HepG2 (cell line): ENCODE measurements around the gene PDCD2L. TPM values are rescaled to one million over a fixed set of nuclear protein-coding genes. Genes with fewer than 3 reads are reported as not detected.

Experiments used
- ATAC-seq: fragments of 200-7000 bp; cut with Tn5 transposase; 3 replicates; pipeline ENCODE4 v1.9.1; 2020; ENCODE audit warnings: mild to moderate bottlenecking, moderate library complexity
- BruUV-seq: library from RNA; stranded (reverse); fragments of 400-500 nt; replicated peaks from 2 replicates; lab custom pipeline; 2021; lab: Mats Ljungman, UMichigan
- CTCF ChIA-PET: fragments of 300-600 bp; formaldehyde crosslinking; extraction: SDS; loops from one replicate; lab custom pipeline; 2021; ENCODE audit warnings: low total read pairs, inconsistent platforms, low intra/inter-chr PET ratio; lab: Yijun Ruan, JAX
- POLR2A ChIA-PET: fragments of 350-600 bp; sonication (Branson Sonifier 250); formaldehyde crosslinking; loops from one replicate; lab custom pipeline; 2020; ENCODE audit warnings: antibody characterized with exemption, inconsistent platforms; lab: Yijun Ruan, JAX
- DNase-seq: peaks from one replicate; pipeline ENCODE4 v3.0.0-alpha.2; 2015; ENCODE audit warnings: low spot score
- FAIRE-seq: peaks from 3 replicates; lab custom pipeline; 2011; peaks lifted over from hg19 to GRCh38; lab: Jason Lieb, UNC
- H2AFZ ChIP-seq: one replicate; pipeline ENCODE4 v1.6.1; 2011; ENCODE audit warnings: low read length, inconsistent platforms
- H3K27ac ChIP-seq: fragments of 300-600 bp; 3 replicates; pipeline ENCODE4 v1.8.0; 2011; ENCODE audit warnings: mixed run types, mild to moderate bottlenecking, mixed read lengths, low read length, inconsistent platforms; ENCODE audit not compliant: insufficient read depth; ENCODE audit errors: extremely low read length
- H3K27me3 ChIP-seq, 2 experiments: fragments of 200-600 bp in 1 of 2; 2 replicates in 1 of 2; 3 replicates in 1 of 2; pipeline versions ENCODE4 v1.6.0 to v1.8.0; 2011; ENCODE audit warnings: low read length in 2 of 2, mild to moderate bottlenecking in 2 of 2, moderate library complexity in 2 of 2, inconsistent platforms in 1 of 2; ENCODE audit not compliant: insufficient read depth in 2 of 2, control insufficient read depth in 1 of 2
- H3K36me3 ChIP-seq, 2 experiments: fragments of 200-600 bp in 1 of 2; replicated peaks in 1 of 2; 2 replicates in 1 of 2; 3 replicates in 1 of 2; pipeline versions ENCODE4 v1.5.1 to v1.8.0; 2011; ENCODE audit warnings: low read length in 2 of 2, inconsistent platforms in 1 of 2; ENCODE audit not compliant: insufficient read depth in 2 of 2, control insufficient read depth in 1 of 2
- H3K4me1 ChIP-seq: 2 replicates; pipeline ENCODE4 v1.5.1; 2012; ENCODE audit warnings: low read length, inconsistent platforms; ENCODE audit not compliant: insufficient read depth
- H3K4me2 ChIP-seq: 2 replicates; pipeline ENCODE4 v1.6.0; 2011; ENCODE audit warnings: low read depth, low read length, inconsistent platforms
- H3K4me3 ChIP-seq, 3 experiments: fragments of 200-600 bp in 1 of 3; sonication (generic), shearing (Covaris generic) in 1 of 3; replicated peaks in 1 of 3; 2 replicates each; pipeline ENCODE4 v1.5.1; 2011 to 2016; ENCODE audit warnings: low read length in 3 of 3, inconsistent platforms in 2 of 3, low read depth in 2 of 3, mild to moderate bottlenecking in 2 of 3, control low read depth in 1 of 3, mixed read lengths in 1 of 3; ENCODE audit not compliant: insufficient read depth in 1 of 3
- H3K79me2 ChIP-seq: one replicate; pipeline ENCODE4 v1.6.1; 2011; ENCODE audit warnings: low read length, inconsistent platforms; ENCODE audit not compliant: insufficient read depth
- H3K9ac ChIP-seq: 2 replicates; pipeline ENCODE4 v1.6.0; 2011; ENCODE audit warnings: mild to moderate bottlenecking, low read depth, low read length, inconsistent platforms; ENCODE audit not compliant: insufficient read depth
- H3K9me3 ChIP-seq: 2 replicates; pipeline ENCODE4 v1.5.1; 2012; ENCODE audit warnings: mild to moderate bottlenecking, low read length
- H4K20me1 ChIP-seq: 2 replicates; pipeline ENCODE4 v1.6.0; 2011; ENCODE audit warnings: inconsistent platforms, mild to moderate bottlenecking, low read length, moderate library complexity; ENCODE audit not compliant: insufficient read depth
- RBFOX2 ChIP-seq: fragments of 200-400 bp; formaldehyde crosslinking; IDR thresholded peaks from 2 replicates; pipeline ENCODE4 v1.6.1; 2017; ENCODE audit warnings: low read depth, mild to moderate bottlenecking, low read length
- WGBS: methylation state at CpG from one replicate; pipeline ENCODE4 v1.1.6; 2017; ENCODE audit warnings: low lambda C conversion rate; 5-methylcytosine and 5-hydroxymethylcytosine counted together
- in situ Hi-C: cut with HindIII; loops from 2 replicates; pipeline ENCODE4 v1.10.0; 2017; ENCODE audit warnings: low pct_unique_long_range_greater_than_20kb; ENCODE audit not compliant: extremely low pct_ligation_motif_present
- intact Hi-C: fragments of 100-400 bp; cut with micrococcal nuclease; formaldehyde crosslinking; loops from one replicate; pipeline ENCODE4 v1.10.0; 2022; ENCODE audit not compliant: unreplicated experiment
- polyA plus RNA-seq, 8 experiments: library from polyadenylated mRNA; depleted of rRNA in 3 of 8; stranded (reverse) in 7 of 8; unstranded in 1 of 8; fragments of >200 nt; fragmentation: Illumina TruSeq in 4 of 8; extraction: Trizol in 4 of 8; gene quantifications; 2 replicates each; pipeline versions ENCODE4 v1.2.1 to v1.2.3, GENCODE V29; 2011 to 2016; ENCODE audit warnings: low read depth in 4 of 8, missing spikeins in 1 of 8, mixed read lengths in 1 of 8; ENCODE audit not compliant: insufficient read depth in 1 of 8
- total RNA-seq, 5 experiments: library from RNA; depleted of rRNA; stranded (reverse); fragments of >200 nt; fragmentation: Illumina TruSeq; extraction: Trizol; gene quantifications; 2 replicates each; pipeline ENCODE4 v1.2.3, GENCODE V29; 2016; ENCODE audit warnings: low read depth in 1 of 5
- TF ChIP-seq, protein P1 (sequence below): sonication (generic); formaldehyde crosslinking; IDR thresholded peaks from 2 replicates; pipeline ENCODE4 v1.5.0; 2020; ENCODE audit warnings: mild to moderate bottlenecking, missing genetic modification reagents, borderline replicate concordance

The PDCD2L gene
- total and polyA plus RNA-seq, 2 of the 13 experiments (the other 11 are each of a cell fraction or from before 2014, with no cell fraction given): 29.3 to 35.2 TPM

DNA sequence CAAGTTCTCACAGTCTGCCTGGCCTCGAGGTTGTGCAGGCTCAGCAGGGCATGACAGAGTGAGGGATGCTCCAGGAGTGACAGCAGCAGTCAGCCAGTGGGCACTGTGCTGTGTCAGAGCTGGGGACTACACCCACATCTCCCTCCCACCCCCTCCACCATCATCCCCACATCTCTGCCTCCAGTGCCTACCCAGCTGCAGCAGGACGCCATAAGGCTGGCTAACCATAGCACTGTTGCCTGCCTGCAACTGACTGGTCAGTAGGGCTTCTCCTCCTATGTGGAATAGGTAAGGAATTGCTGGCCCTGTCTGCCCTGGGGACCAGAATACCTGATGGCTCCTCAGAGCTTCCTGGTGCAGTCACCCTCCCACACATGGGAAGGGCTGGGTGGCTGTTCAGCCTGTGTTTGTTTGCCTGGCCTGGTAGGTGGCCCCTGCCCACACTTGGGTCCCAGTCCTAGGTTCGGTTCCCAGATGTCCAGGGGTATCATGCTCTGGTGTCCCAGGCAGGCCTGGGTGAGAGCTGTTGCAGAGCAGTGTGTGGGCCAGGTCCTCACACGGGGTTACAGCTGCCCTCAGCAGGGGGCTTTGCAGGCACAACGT is 23.5 kb upstream of the PDCD2L start:
- peaks cover 64 to 89% of the 10 kb centered on the region in 2 experiments for H3K36me3 ChIP-seq

More for the DNA sequence above, 23.5 kb upstream of the PDCD2L start:
- ChIA-PET POLR2A (interaction anchor here (1.2 kb wide), 1 partner anchor 16 kb away, joined by 4 read pairs; the partner anchor contains the start of gene GPI), CTCF (no interaction called here)
- H4K20me1 ChIP-seq: 0 out of 2 replicates have a peak, but pooled peaks cover 5% of the 10 kb centered on the region
- no peaks in the 10 kb centered on the region for H3K27me3 ChIP-seq
- in situ Hi-C loops: no loop called here
- ATAC-seq (no peak), DNase-seq (no peak), FAIRE-seq (no peak)
- BruUV-seq: no TSS peak
- H2AFZ ChIP-seq: no peak overlapping the region
- no peak overlapping the region for H3K9ac ChIP-seq
- no peak overlapping the region for H3K4me2 ChIP-seq
- no peaks in the 10 kb centered on the region for H3K9me3 ChIP-seq
- H3K79me2 ChIP-seq: peaks cover under 1% of the 10 kb centered on the region
- intact Hi-C loops: no loop called here
- WGBS: 100% methylated on average over 2 of the region's 5 CpGs
- TF ChIP-seq RBFOX2: peak; percentile 49
- TF ChIP-seq, protein P1, sequence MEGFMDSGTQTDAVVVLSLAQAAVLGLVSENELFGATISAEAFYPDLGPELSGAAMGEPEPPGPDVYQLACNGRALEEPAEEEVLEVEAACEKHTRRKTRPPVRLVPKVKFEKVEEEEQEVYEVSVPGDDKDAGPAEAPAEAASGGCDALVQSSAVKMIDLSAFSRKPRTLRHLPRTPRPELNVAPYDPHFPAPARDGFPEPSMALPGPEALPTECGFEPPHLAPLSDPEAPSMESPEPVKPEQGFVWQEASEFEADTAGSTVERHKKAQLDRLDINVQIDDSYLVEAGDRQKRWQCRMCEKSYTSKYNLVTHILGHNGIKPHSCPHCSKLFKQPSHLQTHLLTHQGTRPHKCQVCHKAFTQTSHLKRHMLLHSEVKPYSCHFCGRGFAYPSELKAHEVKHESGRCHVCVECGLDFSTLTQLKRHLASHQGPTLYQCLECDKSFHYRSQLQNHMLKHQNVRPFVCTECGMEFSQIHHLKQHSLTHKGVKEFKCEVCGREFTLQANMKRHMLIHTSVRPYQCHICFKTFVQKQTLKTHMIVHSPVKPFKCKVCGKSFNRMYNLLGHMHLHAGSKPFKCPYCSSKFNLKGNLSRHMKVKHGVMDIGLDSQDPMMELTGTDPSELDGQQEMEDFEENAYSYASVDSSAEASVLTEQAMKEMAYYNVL (CRISPR knock-in tag): no peak
- no peak overlapping the region for H3K27ac ChIP-seq
- no peak overlapping the region for H3K4me3 ChIP-seq
- H3K4me1 ChIP-seq: peaks cover 4% of the 10 kb centered on the region; the same call in 1 of the 2 replicates
